ENCODE measurements around the gene LAX1.

LAX1 gene

DNA sequence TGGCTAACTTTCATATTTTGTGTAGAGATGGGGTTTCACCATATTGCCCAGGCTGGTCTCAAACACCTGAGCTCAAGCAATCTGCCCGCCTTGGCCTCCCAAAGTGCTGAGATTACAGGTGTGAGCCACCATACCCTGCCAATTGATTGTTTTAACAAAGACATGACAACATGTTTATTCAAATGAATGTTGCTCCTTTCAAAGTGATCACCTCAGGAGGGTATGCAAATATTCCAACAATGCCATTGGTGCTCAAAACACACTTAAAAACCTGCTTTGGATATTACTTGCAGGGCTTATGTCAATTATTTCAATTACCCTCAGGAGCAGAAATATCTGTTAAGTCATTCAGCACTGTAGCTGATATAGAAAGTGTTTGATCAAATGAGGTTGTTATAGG is 7.9 kb downstream of the LAX1 start:
- H3K9me3 ChIP-seq = no peaks in the 10 kb centered on the region
- H3K4me3 ChIP-seq (ENCODE audit: low read depth in 1 of 2, low read length in 1 of 2) = no peak overlapping the region
- peaks cover 15 to 19% of the 10 kb centered on the region in 2 experiments for H3K4me1 ChIP-seq (ENCODE audit: control insufficient read depth in 1 of 2, insufficient read depth in 1 of 2, low read depth in 1 of 2, low read length in 1 of 2)
- H3K27me3 ChIP-seq = no peaks in the 10 kb centered on the region
- no peak overlapping the region for H3K27ac ChIP-seq
- TF ChIP-seq CTCF (IDR thresholded peaks at IDR 0.05) = no peak
- H3K36me3 ChIP-seq = no peaks in the 10 kb centered on the region

DNA sequence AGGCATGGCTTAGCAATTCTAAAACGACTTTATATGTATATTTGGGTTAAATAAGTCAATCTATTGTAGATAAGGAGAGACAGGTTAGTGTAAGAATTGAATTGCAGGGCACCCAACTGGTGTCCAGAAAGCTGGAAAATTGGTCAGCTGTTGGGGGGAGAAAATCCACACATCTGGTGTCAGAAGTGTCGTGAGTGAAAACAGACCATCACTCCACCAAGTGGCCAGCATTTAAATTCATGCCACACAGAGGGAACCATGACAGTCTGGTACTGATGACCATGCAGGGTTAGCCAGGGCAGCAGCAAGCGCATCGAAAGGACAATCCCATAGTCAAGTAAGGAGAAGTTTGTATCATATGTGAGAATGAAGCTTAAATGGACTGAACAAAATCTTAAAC is 11.7 kb downstream of the LAX1 start:
- Histone ChIP-seq H3K27me3 (no peaks in the 10 kb centered on the region), H3K4me1 (ENCODE audit: control insufficient read depth in 1 of 2, insufficient read depth in 1 of 2, low read depth in 1 of 2, low read length in 1 of 2) (no peaks in the 10 kb centered on the region), H3K9me3 (no peaks in the 10 kb centered on the region), H3K27ac (no peak overlapping the region), H3K4me3 (ENCODE audit: low read depth in 1 of 2, low read length in 1 of 2) (no peak overlapping the region), H3K36me3 (no peaks in the 10 kb centered on the region)
- no peak for TF ChIP-seq CTCF (IDR thresholded peaks at IDR 0.05)

DNA sequence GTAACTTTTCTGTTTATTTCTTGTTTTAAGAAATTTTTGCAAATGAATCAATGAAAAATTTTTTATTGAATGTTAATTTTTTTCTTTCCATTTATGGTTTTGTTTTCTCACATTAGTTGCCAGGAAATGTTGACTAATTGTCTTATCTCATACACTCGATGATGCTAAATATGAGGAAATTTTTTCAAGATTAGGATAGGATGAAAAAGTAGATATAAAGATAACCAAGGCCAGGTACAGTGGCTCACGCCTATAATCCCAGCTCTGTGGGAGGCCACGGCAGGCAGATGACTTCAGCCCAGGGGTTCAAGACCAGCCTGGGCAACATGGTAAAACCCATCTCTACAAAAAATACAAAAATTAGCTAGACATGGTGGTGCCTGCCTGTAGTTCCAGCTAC is 12.6 kb downstream of the LAX1 start:
- no peaks in the 10 kb centered on the region for H3K27me3 ChIP-seq
- no peaks in the 10 kb centered on the region for H3K36me3 ChIP-seq
- H3K4me1 ChIP-seq (ENCODE audit: control insufficient read depth in 1 of 2, insufficient read depth in 1 of 2, low read depth in 1 of 2, low read length in 1 of 2) = no peaks in the 10 kb centered on the region
- no peak for TF ChIP-seq CTCF (IDR thresholded peaks at IDR 0.05)
- no peak overlapping the region for H3K27ac ChIP-seq
- no peaks in the 10 kb centered on the region for H3K9me3 ChIP-seq
- no peak overlapping the region for H3K4me3 ChIP-seq (ENCODE audit: low read depth in 1 of 2, low read length in 1 of 2)

GRCh38 chr1:203778146-203778545 is 13.2 kb downstream of the LAX1 start:
- H3K4me1 ChIP-seq (ENCODE audit: control insufficient read depth in 1 of 2, insufficient read depth in 1 of 2, low read depth in 1 of 2, low read length in 1 of 2) = no peaks in the 10 kb centered on the region
- H3K9me3 ChIP-seq = no peaks in the 10 kb centered on the region
- no peak overlapping the region for H3K27ac ChIP-seq
- TF ChIP-seq CTCF (IDR thresholded peaks at IDR 0.05) = no peak
- H3K27me3 ChIP-seq = no peaks in the 10 kb centered on the region
- no peaks in the 10 kb centered on the region for H3K36me3 ChIP-seq
- H3K4me3 ChIP-seq (ENCODE audit: low read depth in 1 of 2, low read length in 1 of 2) = no peak overlapping the region

GRCh38 chr1:203778789-203779188 is 13.8 kb downstream of the LAX1 start:
- TF ChIP-seq CTCF (IDR thresholded peaks at IDR 0.05) = no peak
- H3K4me3 ChIP-seq (ENCODE audit: low read depth in 1 of 2, low read length in 1 of 2) = no peak overlapping the region
- H3K4me1 ChIP-seq (ENCODE audit: control insufficient read depth in 1 of 2, insufficient read depth in 1 of 2, low read depth in 1 of 2, low read length in 1 of 2) = no peaks in the 10 kb centered on the region

DNA sequence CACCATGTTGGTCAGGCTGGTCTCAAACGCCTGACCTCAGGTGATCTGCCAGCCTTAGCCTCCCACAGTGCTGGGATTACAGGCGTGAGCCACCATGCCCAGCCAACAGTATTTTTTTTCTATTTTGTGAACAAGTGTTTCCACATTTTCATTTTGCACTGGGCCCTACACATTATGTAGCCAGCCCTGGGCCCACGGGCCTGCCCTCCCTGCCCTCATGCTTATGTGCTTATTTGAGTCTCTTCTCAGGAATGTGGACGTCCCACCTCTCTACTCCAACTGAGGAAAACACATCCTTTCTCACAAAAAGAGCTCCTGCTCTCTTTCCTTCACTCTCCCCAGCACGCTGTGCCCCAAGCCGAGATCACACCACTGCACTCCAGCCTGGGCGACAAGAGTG is 17.0 kb downstream of the LAX1 start:
- Histone ChIP-seq H3K27me3 (no peaks in the 10 kb centered on the region), H3K36me3 (no peaks in the 10 kb centered on the region), H3K9me3 (no peaks in the 10 kb centered on the region), H3K4me1 (ENCODE audit: control insufficient read depth in 1 of 2, insufficient read depth in 1 of 2, low read depth in 1 of 2, low read length in 1 of 2) (no peaks in the 10 kb centered on the region), H3K27ac (no peak overlapping the region), H3K4me3 (ENCODE audit: low read depth in 1 of 2, low read length in 1 of 2) (no peak overlapping the region)
- no peak for TF ChIP-seq CTCF (IDR thresholded peaks at IDR 0.05)

More at GRCh38 chr1:203778789-203779188, 13.8 kb downstream of the LAX1 start:
- Histone ChIP-seq H3K27me3 (no peaks in the 10 kb centered on the region), H3K9me3 (no peaks in the 10 kb centered on the region), H3K36me3 (no peaks in the 10 kb centered on the region), H3K27ac (no peak overlapping the region)
